HFFc6 (cell line): ENCODE measurements around the gene DCAF5. TPM values are rescaled to one million over a fixed set of nuclear protein-coding genes. Genes with fewer than 3 reads are reported as not detected.
A peak's percentile ranks its signal among the peaks of the same experiment; 100 is the strongest.
"Not testable (repeated sequence)": the region's sequence is repeated elsewhere in the genome, so short reads cannot be mapped to it uniquely, and the experiment has no call there.

Experiments
- DNase-seq: peaks from one replicate; pipeline ENCODE4 v3.0.0-alpha.2; 2018
- H3K27ac Mint-ChIP-seq: 2 replicates; pipeline ENCODE4 v1.8.0; 2020; ENCODE audit warnings: mild to moderate bottlenecking, mixed read lengths
- H3K27me3 Mint-ChIP-seq: 2 replicates; pipeline ENCODE4 v1.8.0; 2021; ENCODE audit warnings: mild to moderate bottlenecking, moderate library complexity, mixed read lengths; ENCODE audit not compliant: insufficient read depth
- H3K36me3 Mint-ChIP-seq: 2 replicates; pipeline ENCODE4 v1.8.0; 2021; ENCODE audit warnings: low read depth, mixed read lengths
- H3K4me1 Mint-ChIP-seq: 2 replicates; pipeline ENCODE4 v1.8.0; 2020; ENCODE audit warnings: low read depth, mixed read lengths
- H3K4me3 Mint-ChIP-seq: 2 replicates; pipeline ENCODE4 v1.8.0; 2020; ENCODE audit warnings: mild to moderate bottlenecking, moderate library complexity, mixed read lengths
- H3K9me3 Mint-ChIP-seq: 2 replicates; pipeline ENCODE4 v1.8.0; 2020; ENCODE audit warnings: mild to moderate bottlenecking, mixed read lengths
- CTCF ChIP-seq: fragments of 200-600 bp; sonication (generic); IDR thresholded peaks from 2 replicates; pipeline ENCODE4 v1.5.0; 2021; ENCODE audit warnings: antibody characterized with exemption, mild to moderate bottlenecking
- total RNA-seq, 6 experiments: library from RNA; stranded (reverse); fragmentation: NEBNext Ultra II Directional; extraction: Animal tissue kit (Norgen Biotek cat#: 25700); gene quantifications; 2 replicates in 1 of 6; 3 replicates in 5 of 6; pipeline ENCODE4 v1.2.3, GENCODE V29; 2021

Gene DCAF5
- total RNA-seq, 6 experiments from 2014 or later: 23.4 to 34.7 (median 27.0) TPM

GRCh38 chr14:69066396-69067171 is 86.3 kb downstream of the DCAF5 start:
- Mint-ChIP-seq H3K27ac (no peak overlapping the region), H3K27me3 (no peaks in the 10 kb centered on the region), H3K4me1 (peaks cover 15% of the 10 kb centered on the region), H3K4me3 (no peak overlapping the region), H3K9me3 (no peaks in the 10 kb centered on the region), H3K36me3 (peaks cover 21% of the 10 kb centered on the region; the same call in 1 of the 2 replicates)
- no peak for DNase-seq
- no peak for TF ChIP-seq CTCF

GRCh38 chr14:69065934-69066333 is 87.0 kb downstream of the DCAF5 start:
- H3K9me3 Mint-ChIP-seq, H3K27ac Mint-ChIP-seq: not testable (repeated sequence)

GRCh38 chr14:69064596-69064995 is 88.3 kb downstream of the DCAF5 start:
- Mint-ChIP-seq H3K4me3 (no peak overlapping the region), H3K9me3 (no peaks in the 10 kb centered on the region), H3K27ac (no peak overlapping the region), H3K27me3 (no peaks in the 10 kb centered on the region), H3K4me1 (peaks cover 21% of the 10 kb centered on the region), H3K36me3 (peaks cover 17% of the 10 kb centered on the region; the same call in 1 of the 2 replicates)
- DNase-seq: no peak
- no peak for TF ChIP-seq CTCF

More at GRCh38 chr14:69065934-69066333, 87.0 kb downstream of the DCAF5 start:
- not testable (repeated sequence) for H3K4me3 Mint-ChIP-seq, DNase-seq, H3K27me3 Mint-ChIP-seq
- peaks cover 21% of the 10 kb centered on the region; the same call in 1 of the 2 replicates for H3K36me3 Mint-ChIP-seq
- H3K4me1 Mint-ChIP-seq: peaks cover 15% of the 10 kb centered on the region

GRCh38 chr14:69059658-69060623 is 93.0 kb downstream of the DCAF5 start:
- DNase-seq: peak; percentile 98
- Mint-ChIP-seq H3K36me3 (peaks cover 25% of the 10 kb centered on the region), H3K27me3 (no peaks in the 10 kb centered on the region; the same call in 1 of the 2 replicates), H3K4me1 (peaks cover 52% of the 10 kb centered on the region), H3K4me3 (peak overlapping the region; percentile 44), H3K27ac (peak overlapping the region; percentile 93), H3K9me3 (no peaks in the 10 kb centered on the region)
- TF ChIP-seq CTCF: peak; percentile 54

- no peaks in the 10 kb centered on the region for H3K9me3 Mint-ChIP-seq
- no peaks in the 10 kb centered on the region; the same call in none of the 2 replicates for H3K27me3 Mint-ChIP-seq
- peak; percentile 13; the same call in 1 of the 2 replicates for TF ChIP-seq CTCF
- peak overlapping the region; percentile 94 for H3K27ac Mint-ChIP-seq
- H3K4me3 Mint-ChIP-seq: peak overlapping the region; percentile 75
- peaks cover 47% of the 10 kb centered on the region for H3K36me3 Mint-ChIP-seq
- H3K4me1 Mint-ChIP-seq: peaks cover 75% of the 10 kb centered on the region
- DNase-seq: peak; percentile 51
These were observed 96.7 kb downstream of the DCAF5 start for GRCh38 chr14:69055999-69056788.
